GM12878 (cell line): ENCODE measurements around the gene CAB39. TPM values are rescaled to one million over a fixed set of nuclear protein-coding genes. Genes with fewer than 3 reads are reported as not detected.
A peak's percentile ranks its signal among the peaks of the same experiment; 100 is the strongest.

ENCODE experiments used
- ATF7 ChIP-seq: fragments of 450-650 bp; IDR thresholded peaks from 2 replicates; pipeline ENCODE4 v1.6.1; 2016; ENCODE audit warnings: low read depth, mild to moderate bottlenecking
- BACH1 ChIP-seq: fragments of 450-650 bp; IDR thresholded peaks from 2 replicates; pipeline ENCODE4 v1.6.1; 2017; ENCODE audit warnings: mild to moderate bottlenecking, borderline replicate concordance
- BCL3 ChIP-seq: IDR thresholded peaks from 2 replicates; pipeline ENCODE4 v1.6.1; 2011; ENCODE audit warnings: borderline replicate concordance, low read depth, mild to moderate bottlenecking, moderate library complexity, low read length; ENCODE audit not compliant: insufficient read depth, poor library complexity, severe bottlenecking
- BCLAF1 ChIP-seq: fragments of 450-650 bp; IDR thresholded peaks from 2 replicates; pipeline ENCODE4 v1.6.1; 2017; ENCODE audit warnings: antibody characterized with exemption, mild to moderate bottlenecking, moderate library complexity
- CTCF ChIP-seq, 3 experiments: IDR thresholded peaks in 2 of 3; conservative IDR thresholded peaks in 1 of 3; 2 replicates each; pipeline ENCODE4 v1.5.1; 2011; ENCODE audit warnings: low read depth in 3 of 3, low read length in 3 of 3, mild to moderate bottlenecking in 3 of 3, control low read depth in 2 of 3, moderate library complexity in 2 of 3, inconsistent platforms in 1 of 3, mixed read lengths in 1 of 3; ENCODE audit not compliant: control insufficient read depth in 2 of 3, insufficient read depth in 1 of 3; ENCODE audit errors: extremely low read depth in 1 of 3
- CUX1 ChIP-seq: IDR thresholded peaks from 2 replicates; pipeline ENCODE4 v1.6.1; 2012; ENCODE audit warnings: improper control_type of control experiment, low read depth, low read length; ENCODE audit not compliant: insufficient replicate concordance
- ETV6 ChIP-seq, 2 experiments: fragments of 450-650 bp in 1 of 2; IDR thresholded peaks in 1 of 2; conservative IDR thresholded peaks in 1 of 2; 2 replicates each; pipeline ENCODE4 v1.6.1; 2014; ENCODE audit warnings: antibody characterized with exemption in 1 of 2, borderline replicate concordance in 1 of 2, low read depth in 1 of 2, mild to moderate bottlenecking in 1 of 2, moderate library complexity in 1 of 2
- HDGF ChIP-seq: fragments of 450-650 bp; IDR thresholded peaks from 2 replicates; pipeline ENCODE4 v1.6.1; 2016; ENCODE audit warnings: antibody characterized with exemption
- IKZF1 ChIP-seq: fragments of 450-650 bp; conservative IDR thresholded peaks from 2 replicates; pipeline ENCODE4 v1.6.1; 2017; ENCODE audit warnings: antibody characterized with exemption, mild to moderate bottlenecking
- KAT2A ChIP-seq: conservative IDR thresholded peaks from 2 replicates; pipeline ENCODE4 v1.6.1; 2011; ENCODE audit warnings: low read depth, low read length; ENCODE audit not compliant: control insufficient read depth
- MEF2A ChIP-seq: IDR thresholded peaks from 2 replicates; pipeline ENCODE4 v1.6.1; 2011; ENCODE audit warnings: low read depth, mild to moderate bottlenecking, low read length, moderate library complexity; ENCODE audit not compliant: insufficient read depth
- MEF2B ChIP-seq: fragments of 450-650 bp; IDR thresholded peaks from 2 replicates; pipeline ENCODE4 v1.6.1; 2018; ENCODE audit warnings: mild to moderate bottlenecking, moderate library complexity; ENCODE audit not compliant: partially characterized antibody, poor library complexity, severe bottlenecking
- MTA2 ChIP-seq: fragments of 450-650 bp; IDR thresholded peaks from 2 replicates; pipeline ENCODE4 v1.6.1; 2016; ENCODE audit warnings: low read depth, mild to moderate bottlenecking, moderate library complexity
- NR2C1 ChIP-seq: fragments of 450-650 bp; IDR thresholded peaks from 2 replicates; pipeline ENCODE4 v1.6.1; 2017; ENCODE audit warnings: antibody characterized with exemption, mild to moderate bottlenecking, moderate library complexity
- RELA ChIP-seq: fragments of 450-650 bp; IDR thresholded peaks from 2 replicates; pipeline ENCODE4 v1.8.0; 2014; ENCODE audit warnings: borderline replicate concordance; ENCODE audit not compliant: partially characterized antibody
- SMC3 ChIP-seq: IDR thresholded peaks from 2 replicates; pipeline ENCODE4 v1.6.1; 2011; ENCODE audit warnings: low read length, improper control_type of control experiment, borderline replicate concordance
- TCF7 ChIP-seq: IDR thresholded peaks from 2 replicates; pipeline ENCODE4 v1.6.1; 2014; ENCODE audit warnings: antibody characterized with exemption, borderline replicate concordance
- ZNF217 ChIP-seq: fragments of 450-650 bp; IDR thresholded peaks from 2 replicates; pipeline ENCODE4 v1.6.1; 2017; ENCODE audit warnings: antibody characterized with exemption, mild to moderate bottlenecking
- polyA plus RNA-seq, 11 experiments: library from polyadenylated mRNA; depleted of rRNA in 4 of 11; unstranded in 6 of 11; stranded (reverse) in 5 of 11; fragments of >200 nt; fragmentation: Nextera tagmentation in 4 of 11; fragmentation: Illumina TruSeq in 1 of 11; extraction: Ambion mirVana in 4 of 11; extraction: Trizol in 1 of 11; gene quantifications; 1 replicate in 1 of 11; 2 replicates in 10 of 11; pipeline versions ENCODE4 v1.2.1 to v1.2.3, GENCODE V29; 2011 to 2016; ENCODE audit warnings: inconsistent platforms in 2 of 11, missing spikeins in 2 of 11, low read depth in 1 of 11
- total RNA-seq, 4 experiments: library from RNA; depleted of rRNA in 3 of 4; stranded (reverse); fragments of >200 nt in 3 of 4; fragmentation: Illumina TruSeq in 1 of 4; extraction: Trizol in 1 of 4; gene quantifications; 2 replicates each; pipeline versions ENCODE4 v1.2.1 to v1.2.3, GENCODE V29; 2013 to 2021

Gene CAB39
- total and polyA plus RNA-seq, 10 of the 15 experiments (the other 5 are each of a cell fraction or from before 2014, with no cell fraction given): 13.3 to 129 (median 62.9) TPM

GRCh38 chr2:230847883-230848388 lies 135.3 kb downstream of the CAB39 start (continued):
- TF ChIP-seq ETV6 (conservative IDR thresholded peaks at IDR 0.05 in 1 of 2, IDR thresholded peaks at IDR 0.05 in 1 of 2; ENCODE audit: borderline replicate concordance in 1 of 2, low read depth in 1 of 2) (peak in 1 of 2 experiments; percentile 65; a peak in 1 of 4 replicates), BCLAF1 (no peak), RELA (peak; percentile 30), HDGF (no peak), ATF7 (no peak), CTCF (IDR thresholded peaks at IDR 0.05 in 2 of 3, conservative IDR thresholded peaks at IDR 0.05 in 1 of 3; ENCODE audit: control insufficient read depth in 2 of 3, extremely low read depth in 1 of 3, insufficient read depth in 1 of 3, low read depth in 3 of 3, low read length in 3 of 3) (peak; percentile 84 to 96 (median 91)), MEF2A (no peak), TCF7 (no peak), MTA2 (peak; percentile 40; the same call in 1 of the 2 replicates), ZNF217 (no peak), BCL3 (peak; percentile 30), BACH1 (no peak; the same call in 1 of the 2 replicates), CUX1 (no peak), IKZF1 (peak; percentile 86), NR2C1 (no peak), MEF2B (peak; percentile 16), KAT2A (no peak), SMC3 (peak; percentile 84)
